Left hindlimb (tissue), 1 donor: Measurements from ENCODE around the gene NAB1.

Source experiments
- DNase-seq: peaks from one replicate; pipeline ENCODE4 v3.0.0-alpha.2; 2018

Gene NAB1

DNA sequence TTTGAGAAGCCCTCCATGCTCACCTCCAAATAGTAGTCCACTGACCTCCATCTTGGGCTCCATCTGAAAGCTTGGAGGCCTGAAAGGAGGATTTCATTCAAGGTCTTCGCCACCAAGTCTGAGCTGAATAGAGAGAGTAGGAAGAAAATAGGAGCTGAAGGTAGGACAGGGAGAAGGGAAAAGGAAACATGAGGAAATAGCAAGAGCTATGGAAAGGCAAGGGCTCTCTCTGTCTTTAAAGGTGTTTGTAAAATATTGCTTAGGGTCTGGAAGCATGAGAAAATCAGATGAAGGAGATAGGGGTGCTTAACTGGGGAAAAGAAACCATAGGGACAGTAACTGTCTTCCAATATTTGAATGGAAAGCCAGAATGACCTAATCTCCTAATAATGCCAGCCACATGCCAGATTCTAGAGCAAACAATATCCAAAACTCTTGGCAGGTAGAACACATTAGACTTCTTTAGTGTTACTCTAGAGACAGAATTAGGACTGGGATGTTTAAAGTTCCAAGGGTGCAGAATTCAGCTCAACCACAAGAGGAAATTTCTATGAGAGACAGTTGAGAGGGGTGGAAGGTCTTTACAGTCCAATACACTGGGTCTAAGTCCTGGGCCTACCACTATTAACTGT, 67.4 kb downstream of the NAB1 start:
- DNase-seq, result no peak

DNA sequence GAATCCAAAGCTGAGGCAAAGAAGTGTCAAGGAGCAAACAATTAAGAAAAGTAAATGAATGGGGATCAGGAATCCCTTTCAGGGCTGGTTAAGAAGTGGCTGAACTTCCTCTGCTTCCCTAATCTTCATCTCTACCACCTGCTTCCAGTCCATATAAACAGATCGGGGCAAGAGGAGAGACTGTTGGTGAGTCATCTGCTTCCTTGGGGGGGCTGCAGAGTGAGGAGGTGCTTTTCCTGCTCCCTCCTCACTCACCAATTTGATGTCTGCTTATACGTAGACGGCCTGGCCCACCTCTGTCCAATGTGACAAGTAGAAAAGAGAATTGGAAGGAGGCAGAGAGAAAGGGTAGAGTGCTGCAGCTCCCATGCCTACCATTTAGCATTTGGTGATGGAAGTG, 68.4 kb downstream of the NAB1 start:
- DNase-seq, result no peak

DNA sequence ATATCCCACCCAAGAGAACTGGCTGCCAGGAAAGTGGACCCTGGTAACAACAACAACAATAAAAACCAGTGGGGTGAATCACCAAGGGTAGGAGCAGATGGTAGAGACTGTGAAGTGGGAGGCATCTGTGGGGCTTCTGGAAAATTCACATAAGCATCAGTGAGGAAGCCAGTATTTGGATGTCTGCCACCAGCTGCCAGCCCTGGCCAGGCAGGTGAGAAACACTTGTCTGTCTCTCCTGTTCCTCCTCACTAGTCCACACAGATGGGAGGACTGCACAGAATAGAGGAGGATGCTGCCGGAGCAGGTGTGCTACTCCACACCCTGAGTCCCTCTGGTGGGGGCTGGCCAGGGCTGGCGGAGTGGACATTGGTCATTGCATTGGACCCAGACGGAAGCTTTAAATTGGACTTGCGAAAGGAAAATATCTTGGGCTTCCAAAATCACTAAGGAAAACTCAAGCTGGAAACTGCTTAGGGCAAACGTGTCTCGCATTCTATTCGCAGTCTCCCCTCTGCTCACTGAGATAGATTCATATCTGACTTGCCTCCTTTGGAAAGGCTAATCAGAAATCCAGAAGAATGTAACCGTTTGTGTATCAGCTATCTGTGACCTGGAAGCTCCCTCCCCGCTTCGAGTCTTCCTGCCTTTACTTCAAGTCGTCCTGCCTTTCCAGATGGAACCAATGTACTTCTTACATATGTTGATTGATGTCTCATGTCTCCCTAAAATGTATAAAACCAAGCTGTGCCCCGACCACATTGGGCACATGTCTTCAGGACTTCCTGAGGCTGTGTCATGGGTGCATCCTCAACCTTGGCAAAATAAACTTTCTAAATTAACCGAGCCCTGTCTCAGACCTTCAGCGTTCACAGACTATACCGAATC, 69.1 kb downstream of the NAB1 start:
- no peak for DNase-seq

DNA sequence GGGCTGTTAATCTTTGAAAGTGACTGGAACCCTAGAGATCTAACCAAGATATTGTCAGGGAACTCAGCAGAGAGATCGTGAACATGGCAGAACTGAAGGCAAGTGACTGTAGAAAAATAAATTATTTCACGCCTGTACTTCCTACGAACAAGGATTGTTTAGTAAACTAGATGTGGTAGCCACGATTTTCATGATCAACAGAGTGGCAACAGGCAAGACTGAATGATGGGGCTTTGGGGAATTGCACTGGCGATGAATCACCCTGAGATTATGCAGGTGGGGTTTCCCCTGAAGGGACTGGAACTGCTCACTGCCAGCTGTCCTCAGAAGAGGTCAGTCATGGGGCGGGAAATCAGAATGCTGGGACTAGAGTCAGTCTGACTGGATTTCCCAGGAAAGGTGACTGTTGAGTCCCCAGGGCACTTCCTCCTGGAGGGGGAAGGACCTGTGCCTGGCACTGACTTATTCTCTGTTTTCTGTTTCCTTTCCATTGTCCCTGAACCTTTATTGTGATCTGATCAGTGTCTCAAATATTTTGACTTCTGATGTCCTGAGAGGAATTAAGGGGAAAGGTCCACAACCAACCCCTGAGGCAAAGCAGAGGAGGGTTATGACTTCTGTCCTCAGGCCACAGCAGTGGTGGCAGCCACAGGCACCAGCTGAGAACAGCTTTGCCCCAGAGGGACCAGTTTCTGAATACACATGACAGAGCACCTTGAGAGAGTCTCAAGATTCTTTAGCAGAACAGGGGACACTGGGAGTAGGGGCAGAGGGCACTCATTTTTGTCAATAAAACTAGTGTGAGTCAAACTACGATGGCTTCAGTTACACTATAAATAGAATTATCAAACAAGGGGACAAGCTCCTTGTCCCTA, 70.0 kb downstream of the NAB1 start:
- no peak for DNase-seq

DNA sequence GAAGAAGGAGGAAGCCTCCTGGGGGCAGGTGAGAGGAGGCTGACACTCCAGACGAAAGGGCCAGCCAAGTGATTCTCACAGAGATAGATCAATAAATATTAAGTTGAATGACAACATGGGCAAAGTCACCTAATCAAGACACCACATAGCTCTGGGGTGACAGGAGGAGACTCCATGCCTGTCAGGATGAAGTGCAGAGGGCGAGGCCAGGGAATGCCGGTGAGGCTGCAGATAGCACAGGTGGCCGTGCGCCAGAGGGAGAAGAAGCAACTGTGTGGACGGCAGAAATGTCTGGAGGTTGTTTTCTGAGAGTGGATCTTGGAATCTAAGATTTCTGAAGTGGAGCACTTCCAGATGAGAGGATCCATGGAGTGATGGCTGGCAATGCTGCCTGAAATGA, 71.4 kb downstream of the NAB1 start:
- DNase-seq, result no peak

DNA sequence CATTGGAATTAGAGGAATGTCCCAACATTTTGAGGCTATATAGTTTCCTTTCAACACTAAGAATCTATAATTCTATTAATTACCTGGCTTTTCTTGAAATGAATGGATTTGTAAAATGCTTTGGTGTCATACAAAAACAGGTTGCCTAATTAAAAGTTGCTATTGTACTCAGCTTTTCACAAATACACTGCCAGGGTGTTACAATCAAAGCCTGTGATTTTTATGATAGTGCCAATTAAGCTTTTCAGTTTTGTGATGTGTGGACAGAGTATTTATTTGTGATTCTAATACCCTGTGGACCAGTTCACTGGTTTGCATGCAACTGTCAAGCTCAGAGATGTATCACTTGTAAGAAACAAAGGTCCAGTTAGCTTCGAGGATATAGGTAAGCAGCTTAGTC, 71.8 kb downstream of the NAB1 start:
- no peak for DNase-seq

DNA sequence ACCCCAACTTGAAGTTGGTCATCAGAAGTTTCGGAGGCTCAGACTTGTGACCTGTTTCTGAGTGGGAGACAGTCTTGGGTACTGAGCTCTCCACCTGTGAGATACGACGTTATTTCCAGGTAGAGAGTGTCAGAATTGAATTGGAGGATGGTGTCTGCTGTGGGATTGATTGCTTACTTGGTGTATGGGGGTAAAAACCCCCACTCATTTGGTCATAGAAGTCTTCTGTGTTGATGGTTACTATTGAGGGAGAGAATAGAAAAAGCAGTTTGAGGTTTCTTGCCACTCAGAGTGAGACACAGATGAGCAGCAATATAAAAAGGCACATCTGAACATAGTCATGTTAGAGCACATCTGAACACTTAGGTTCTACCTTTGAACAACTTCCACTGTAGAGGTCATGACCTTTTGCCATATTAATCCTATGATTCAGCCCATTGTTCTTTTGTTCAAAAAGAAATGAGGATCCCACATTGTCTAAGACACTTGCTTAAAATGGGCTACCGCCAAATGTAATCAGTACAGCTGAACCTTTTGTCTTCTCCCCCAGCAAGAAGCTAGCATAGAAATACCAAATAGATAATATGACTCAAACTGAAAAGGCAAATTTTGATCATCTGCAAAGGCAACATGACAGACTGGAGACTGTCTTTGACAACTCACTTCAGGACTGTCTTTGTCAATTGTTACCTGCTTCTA, 73.3 kb downstream of the NAB1 start:
- no peak for DNase-seq

DNA sequence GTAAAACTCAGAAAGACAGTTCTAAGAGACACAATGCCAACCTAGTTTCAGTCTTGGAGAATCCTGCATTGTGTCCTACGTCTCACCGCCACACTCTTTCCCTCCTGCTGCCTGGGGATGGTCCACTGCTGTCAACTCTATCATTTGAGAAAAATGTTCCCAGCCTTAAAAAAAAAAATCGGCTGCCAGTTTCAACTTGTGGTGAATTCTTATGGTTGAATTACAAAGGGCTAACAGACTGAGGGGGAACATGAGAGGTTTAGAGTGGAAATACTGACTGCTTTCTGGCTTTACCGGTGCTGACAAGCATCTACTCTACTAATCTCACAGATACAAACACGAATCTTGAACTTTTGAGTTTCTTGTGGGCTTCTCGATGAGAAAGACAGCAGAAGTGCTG, 74.0 kb downstream of the NAB1 start:
- DNase-seq, result no peak

DNA sequence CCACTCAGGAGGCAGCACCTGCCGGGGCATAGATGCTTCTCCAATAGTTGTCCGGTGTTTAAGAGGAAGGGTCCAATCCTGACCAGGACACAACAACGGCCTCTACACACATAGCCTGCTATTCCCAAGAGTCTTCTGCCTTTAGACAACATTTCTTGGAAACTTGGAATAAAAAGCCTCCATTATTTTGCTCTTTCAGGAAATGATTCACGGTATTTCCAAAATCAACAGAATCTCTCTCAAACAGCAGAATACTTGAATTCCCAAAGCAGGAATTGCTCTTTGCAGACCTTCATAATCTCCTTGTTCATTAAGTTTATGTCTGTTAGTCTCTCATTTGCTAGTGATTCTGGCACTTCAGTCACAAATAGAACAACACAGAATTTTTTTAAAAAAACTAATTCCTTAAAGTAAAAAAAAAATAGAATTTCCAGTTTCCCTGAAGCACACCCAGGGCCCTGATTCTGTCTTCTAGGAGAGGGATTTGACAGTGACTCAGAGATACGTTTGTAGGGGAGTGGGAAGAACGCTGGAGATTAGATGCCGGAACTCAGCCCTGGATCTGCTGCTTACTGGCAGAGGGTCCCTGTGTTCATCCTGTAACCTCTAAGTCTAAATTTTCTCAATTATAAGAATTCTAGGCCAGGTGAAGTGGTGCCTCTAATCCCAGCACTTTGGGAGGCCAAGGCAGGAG, 74.7 kb downstream of the NAB1 start:
- DNase-seq, result no peak

DNA sequence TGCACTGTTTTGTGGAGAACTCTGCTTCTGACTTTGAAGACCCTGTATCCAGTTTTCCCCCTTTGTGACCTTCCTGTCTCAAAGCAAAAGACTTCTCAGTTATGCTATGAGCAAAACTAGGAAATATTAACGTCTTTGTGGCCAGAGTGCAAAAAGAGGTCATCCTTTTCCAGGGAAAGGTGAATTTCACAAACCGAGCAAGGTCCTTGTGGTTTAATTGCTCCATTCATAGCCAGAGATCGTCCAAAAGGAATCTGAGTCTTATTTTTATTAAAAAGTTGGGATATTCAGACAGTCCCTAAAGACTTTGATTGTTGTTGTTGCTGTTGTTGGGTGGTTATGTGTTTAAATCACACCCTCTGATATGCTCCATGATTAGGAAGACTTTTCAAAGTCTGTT, 77.4 kb downstream of the NAB1 start:
- DNase-seq, result no peak

DNA sequence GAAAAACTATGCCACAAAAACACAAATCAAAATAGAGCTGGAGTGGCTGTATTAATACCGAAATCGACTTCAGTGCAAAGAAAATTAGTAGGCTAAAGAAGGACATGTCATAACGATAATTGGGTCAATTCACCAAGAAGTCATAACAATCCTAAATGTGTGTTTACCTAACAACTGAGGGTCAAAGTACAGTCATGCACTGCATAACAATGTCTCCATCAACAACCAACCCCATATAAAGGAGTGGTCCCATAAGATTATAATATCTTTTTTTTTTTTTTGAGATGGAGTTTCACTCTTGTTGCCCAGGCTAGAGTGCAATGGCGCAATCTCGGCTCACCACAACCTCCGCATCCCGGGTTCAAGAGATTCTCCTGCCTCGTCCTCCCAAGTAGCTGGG, 87.5 kb downstream of the NAB1 start:
- DNase-seq, result no peak

DNA sequence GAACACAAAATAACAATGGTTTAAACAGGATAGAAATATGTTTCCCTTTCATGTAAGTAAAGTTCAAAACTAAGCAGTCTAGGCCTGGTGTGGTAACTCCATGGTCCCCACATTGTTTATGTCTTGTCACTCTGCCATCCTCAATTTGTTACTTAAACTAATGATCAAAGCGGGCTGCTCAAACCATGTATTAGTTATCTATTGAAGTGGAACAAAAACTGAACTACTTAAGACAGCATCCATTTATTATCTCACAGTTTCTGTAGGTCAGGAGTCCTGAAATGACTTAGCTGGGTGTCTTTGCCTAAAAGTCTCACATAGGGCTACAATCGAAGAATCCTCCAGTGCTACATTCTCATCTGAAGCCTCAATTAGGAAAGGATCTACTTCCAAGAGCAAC, 91.6 kb downstream of the NAB1 start:
- DNase-seq, result no peak
